ENCODE results near the gene A4GNT. TPM values are rescaled to one million over a fixed set of nuclear protein-coding genes. Genes with fewer than 3 reads are reported as not detected.

The A4GNT gene
- total RNA-seq: not detected in 2 replicates

DNA sequence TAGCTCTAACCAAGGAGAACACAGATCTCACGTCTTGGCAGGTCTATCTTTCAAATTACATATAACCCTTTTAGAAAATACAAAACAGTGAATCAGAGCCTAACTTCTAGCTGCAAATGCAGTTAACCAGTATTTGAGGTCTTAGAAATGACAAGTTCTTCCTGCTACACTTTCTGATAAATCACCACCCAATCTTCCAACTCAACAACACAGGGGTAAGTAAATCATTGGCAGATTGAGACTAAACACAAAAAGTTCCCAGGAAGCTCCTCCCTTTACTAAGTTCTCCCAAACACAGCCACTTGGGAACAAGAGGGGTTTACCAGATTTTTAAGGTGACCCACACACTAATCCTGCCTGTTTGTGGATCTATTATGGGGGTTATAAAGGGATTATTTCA, at the start of gene A4GNT:
A4GNT (minus strand) TSS at position 152 of the 400 bp plus-strand sequence. CDS start 1,134 bp downstream, outside the sequence.

GRCh38 chr3:138174421-138175131, 42.4 kb upstream of the A4GNT start, which contains the start of gene DBR1:
Gene DBR1, minus strand, starts transcription at chr3:138174921. Its CDS starts 126 bp downstream, at chr3:138174795.

GRCh38 chr3:138114988-138115971, 16.9 kb downstream of the A4GNT start, which contains the start of gene DZIP1L:
Gene DZIP1L, minus strand, starts transcription at chr3:138115608. Its CDS starts 11,637 bp downstream, at chr3:138103971.

Other genes starting within 250 kb of the A4GNT start
- not detected in 2 replicates for gene CLDN18, start 122.2 kb downstream of the A4GNT start, total RNA-seq
- 9.2 and 13.6 TPM in 2 replicates for gene DZIP1L, start 16.8 kb downstream of the A4GNT start, total RNA-seq
- 11.4 and 16.0 TPM in 2 replicates for gene DBR1, start 42.5 kb upstream of the A4GNT start, total RNA-seq
- 36.7 and 39.4 TPM in 2 replicates for gene ARMC8, start 54.9 kb upstream of the A4GNT start, total RNA-seq
- gene NME9, start 197.5 kb upstream of the A4GNT start, total RNA-seq: not detected in 2 replicates
- 15.0 and 15.6 TPM in 2 replicates for gene MRAS, start 216.2 kb upstream of the A4GNT start, total RNA-seq